Neutrophil (primary cell): Measurements from ENCODE around the gene NAA15.
A peak's percentile ranks its signal among the peaks of the same experiment; 100 is the strongest.

Experiments used
- H3K27ac ChIP-seq: fragments of 200-600 bp; sonication (generic); 2 replicates; pipeline ENCODE4 v1.5.1; 2016; ENCODE audit warnings: mild to moderate bottlenecking, moderate library complexity
- H3K27me3 ChIP-seq: fragments of 200-600 bp; sonication (generic); 2 replicates; pipeline ENCODE4 v1.6.0; 2016; ENCODE audit warnings: mild to moderate bottlenecking
- H3K36me3 ChIP-seq: fragments of 200-600 bp; sonication (generic); 2 replicates; pipeline ENCODE4 v1.5.1; 2017
- H3K4me1 ChIP-seq, 2 experiments: fragments of 200-600 bp in 1 of 2; sonication (generic) in 1 of 2; 1 replicate in 1 of 2; 2 replicates in 1 of 2; pipeline versions ENCODE4 v1.5.1 to v1.6.1; 2013 to 2016; ENCODE audit warnings: low read depth in 1 of 2, low read length in 1 of 2, mild to moderate bottlenecking in 1 of 2, moderate library complexity in 1 of 2; ENCODE audit not compliant: control insufficient read depth in 1 of 2, insufficient read depth in 1 of 2
- H3K4me3 ChIP-seq, 2 experiments: fragments of 200-600 bp in 1 of 2; sonication (generic) in 1 of 2; 1 replicate in 1 of 2; 2 replicates in 1 of 2; pipeline ENCODE4 v1.5.1; 2013 to 2016; ENCODE audit warnings: low read depth in 1 of 2, low read length in 1 of 2, mild to moderate bottlenecking in 1 of 2, moderate library complexity in 1 of 2
- H3K9me3 ChIP-seq: fragments of 200-600 bp; sonication (generic); 2 replicates; pipeline ENCODE4 v1.5.1; 2016
- CTCF ChIP-seq: fragments of 200-600 bp; sonication (generic); IDR thresholded peaks from 2 replicates; pipeline ENCODE4 v1.5.1; 2016; ENCODE audit warnings: antibody characterized with exemption

NAA15 gene

GRCh38 chr4:139374251-139374650 is 72.9 kb downstream of the NAA15 start:
- Histone ChIP-seq H3K4me3 (no peak overlapping the region), H3K27me3 (no peaks in the 10 kb centered on the region), H3K36me3 (no peaks in the 10 kb centered on the region), H3K9me3 (no peaks in the 10 kb centered on the region), H3K4me1 (peaks cover 12 to 17% of the 10 kb centered on the region in 2 experiments), H3K27ac (no peak overlapping the region)
- no peak for TF ChIP-seq CTCF

- Histone ChIP-seq H3K4me1 (peaks cover 22% of the 10 kb centered on the region in 2 experiments), H3K27me3 (no peaks in the 10 kb centered on the region), H3K27ac (no peak overlapping the region), H3K36me3 (no peaks in the 10 kb centered on the region), H3K4me3 (no peak overlapping the region), H3K9me3 (no peaks in the 10 kb centered on the region)
- TF ChIP-seq CTCF: no peak
Observed at GRCh38 chr4:139386421-139386820, 85.1 kb downstream of the NAA15 start.

GRCh38 chr4:139389102-139389501 is 87.8 kb downstream of the NAA15 start:
- Histone ChIP-seq H3K27me3 (no peaks in the 10 kb centered on the region), H3K4me1 (peaks cover 22% of the 10 kb centered on the region in 2 experiments), H3K27ac (peak overlapping the region; percentile 73), H3K9me3 (no peaks in the 10 kb centered on the region), H3K36me3 (no peaks in the 10 kb centered on the region), H3K4me3 (no peak overlapping the region)
- TF ChIP-seq CTCF: no peak

- H3K27ac ChIP-seq: peak overlapping the region; percentile 73
- H3K9me3 ChIP-seq: no peaks in the 10 kb centered on the region
- H3K27me3 ChIP-seq: no peaks in the 10 kb centered on the region
- TF ChIP-seq CTCF: no peak
- no peak overlapping the region for H3K4me3 ChIP-seq
- H3K36me3 ChIP-seq: no peaks in the 10 kb centered on the region
- H3K4me1 ChIP-seq: peaks cover 22% of the 10 kb centered on the region in 2 experiments
Observed at GRCh38 chr4:139389991-139390390, 88.7 kb downstream of the NAA15 start.

GRCh38 chr4:139391731-139392130 is 90.4 kb downstream of the NAA15 start:
- Histone ChIP-seq H3K27me3 (no peaks in the 10 kb centered on the region), H3K36me3 (no peaks in the 10 kb centered on the region), H3K4me3 (no peak overlapping the region), H3K4me1 (peaks cover 30% of the 10 kb centered on the region in 2 experiments), H3K27ac (no peak overlapping the region), H3K9me3 (no peaks in the 10 kb centered on the region)
- TF ChIP-seq CTCF: no peak

GRCh38 chr4:139392797-139393196 is 91.5 kb downstream of the NAA15 start:
- TF ChIP-seq CTCF: no peak
- no peaks in the 10 kb centered on the region for H3K9me3 ChIP-seq
- no peaks in the 10 kb centered on the region for H3K27me3 ChIP-seq
- H3K4me1 ChIP-seq: peaks cover 38 to 41% of the 10 kb centered on the region in 2 experiments
- no peak overlapping the region for H3K27ac ChIP-seq
- H3K4me3 ChIP-seq: no peak overlapping the region
- no peaks in the 10 kb centered on the region for H3K36me3 ChIP-seq
